Epidermal melanocyte (primary cell): ENCODE results near the gene EPB41L1.

Source experiments
- DNase-seq: peaks from one replicate; pipeline ENCODE4 v3.0.0; 2011; ENCODE audit warnings: low spot score; ENCODE audit not compliant: insufficient read length

Gene EPB41L1

GRCh38 chr20:36153736-36154699, 522 bp upstream of the EPB41L1 start:
- DNase-seq, result peak; percentile 78

- DNase-seq, result no peak
Observed at GRCh38 chr20:36155629-36155971, 1.1 kb downstream of the EPB41L1 start.

GRCh38 chr20:36155991-36156390, 1.5 kb downstream of the EPB41L1 start:
- DNase-seq, result no peak

GRCh38 chr20:36157610-36158009, 3.1 kb downstream of the EPB41L1 start:
- no peak for DNase-seq

GRCh38 chr20:36158160-36158741, 3.7 kb downstream of the EPB41L1 start:
- no peak for DNase-seq

GRCh38 chr20:36159833-36160232, 5.3 kb downstream of the EPB41L1 start:
- no peak for DNase-seq

- no peak for DNase-seq
Observed at GRCh38 chr20:36162272-36162966, 7.9 kb downstream of the EPB41L1 start.

GRCh38 chr20:36167902-36168503, 13.5 kb downstream of the EPB41L1 start:
- DNase-seq, result no peak

GRCh38 chr20:36170542-36171215, 16.1 kb downstream of the EPB41L1 start:
- DNase-seq, result no peak

GRCh38 chr20:36173451-36173933, 19.0 kb downstream of the EPB41L1 start:
- no peak for DNase-seq

GRCh38 chr20:36175016-36175415, 20.5 kb downstream of the EPB41L1 start:
- no peak for DNase-seq

GRCh38 chr20:36175475-36175995, 21.0 kb downstream of the EPB41L1 start:
- no peak for DNase-seq

- no peak for DNase-seq
Observed at GRCh38 chr20:36177716-36178115, 23.2 kb downstream of the EPB41L1 start.

GRCh38 chr20:36179170-36179945, 24.8 kb downstream of the EPB41L1 start:
- DNase-seq, result no peak

GRCh38 chr20:36180323-36180722, 25.8 kb downstream of the EPB41L1 start:
- no peak for DNase-seq

- no peak for DNase-seq
Observed at GRCh38 chr20:36181934-36182603, 27.5 kb downstream of the EPB41L1 start.

GRCh38 chr20:36182604-36183154, 28.1 kb downstream of the EPB41L1 start:
- no peak for DNase-seq

- DNase-seq, result no peak
Observed at GRCh38 chr20:36183155-36183944, 28.8 kb downstream of the EPB41L1 start.
